Suprapubic skin (tissue), 4 donors: ENCODE results near the gene ZFYVE28. TPM values are rescaled to one million over a fixed set of nuclear protein-coding genes. Genes with fewer than 3 reads are reported as not detected.

Experiments used
- DNase-seq, 2 donors: peaks; one replicate each; pipeline ENCODE4 v3.0.0-alpha.2; 2019; ENCODE audit warnings: low spot score in 2 of 2
- H3K27ac ChIP-seq: fragments of 200-600 bp; sonication (generic); one replicate; pipeline ENCODE4 v1.5.1; 2019
- H3K27me3 ChIP-seq: fragments of 200-600 bp; sonication (generic); one replicate; pipeline ENCODE4 v1.5.1; 2019
- H3K36me3 ChIP-seq: fragments of 200-600 bp; sonication (generic); one replicate; pipeline ENCODE4 v1.5.1; 2019
- H3K4me1 ChIP-seq: fragments of 200-600 bp; sonication (generic); one replicate; pipeline ENCODE4 v1.5.1; 2019
- H3K4me3 ChIP-seq: fragments of 200-600 bp; sonication (generic); one replicate; pipeline ENCODE4 v1.5.1; 2019; ENCODE audit warnings: mild to moderate bottlenecking
- H3K9me3 ChIP-seq: fragments of 200-600 bp; sonication (generic); one replicate; pipeline ENCODE4 v1.5.1; 2019
- EP300 ChIP-seq: sonication (generic); formaldehyde crosslinking; IDR thresholded peaks from one replicate; pipeline ENCODE4 v1.6.1; 2017; ENCODE audit warnings: antibody characterized with exemption
- POLR2A ChIP-seq, 2 donors: fragments of 450-650 bp; IDR thresholded peaks; one replicate each; pipeline ENCODE4 v1.6.1; 2017; ENCODE audit warnings: antibody characterized with exemption in 2 of 2, mild to moderate bottlenecking in 2 of 2, moderate library complexity in 2 of 2
- POLR2AphosphoS5 ChIP-seq, 3 donors: sonication (generic); formaldehyde crosslinking; IDR thresholded peaks; one replicate each; pipeline ENCODE4 v1.6.1; 2017; ENCODE audit warnings: antibody characterized with exemption in 3 of 3
- WGBS: methylation state at CpG from one replicate; pipeline ENCODE4 v1.1.5; 2018; 5-methylcytosine and 5-hydroxymethylcytosine counted together
- total RNA-seq, 4 donors: library from RNA; depleted of rRNA; stranded (reverse); fragments of >200 nt; gene quantifications; one replicate each; pipeline ENCODE4 v1.1.0, GENCODE V29; 2016
- TF ChIP-seq, protein P1 (sequence below), 2 donors: fragments of 200-600 bp in 1 of 2; fragments of 450-650 bp in 1 of 2; sonication (generic) in 1 of 2; IDR thresholded peaks; one replicate each; pipeline ENCODE4 v1.5.1; 2016 to 2019; ENCODE audit warnings: antibody characterized with exemption in 2 of 2, mild to moderate bottlenecking in 1 of 2, moderate library complexity in 1 of 2

The ZFYVE28 gene
- total RNA-seq, 4 donors from 2014 or later = 7.6 to 21.3 (median 9.9) TPM

DNA sequence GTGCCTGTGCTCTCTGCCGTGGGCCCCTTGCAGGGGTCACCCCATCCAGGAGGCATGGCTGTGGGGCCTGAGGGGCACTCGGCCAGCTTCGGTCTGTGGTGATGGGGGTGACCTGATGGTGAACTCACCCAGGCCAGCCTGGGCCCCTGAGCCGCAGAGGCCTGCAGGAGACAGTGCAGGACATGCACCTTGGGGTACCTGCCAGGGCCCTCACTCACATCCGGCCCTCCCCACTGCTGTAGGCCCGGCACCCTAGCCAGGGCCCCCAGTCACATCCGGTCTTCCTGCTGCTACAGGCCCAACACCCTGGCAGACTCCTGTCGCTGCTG, 7.6 kb upstream of the ZFYVE28 start:
- DNase-seq = no peak
- H3K4me3 ChIP-seq = no peak overlapping the region
- no peak for TF ChIP-seq POLR2AphosphoS5 (IDR thresholded peaks at IDR 0.05)
- no peaks in the 10 kb centered on the region for H3K9me3 ChIP-seq
- H3K36me3 ChIP-seq = no peaks in the 10 kb centered on the region
- peaks cover 7% of the 10 kb centered on the region for H3K27me3 ChIP-seq
- H3K27ac ChIP-seq = no peak overlapping the region
- H3K4me1 ChIP-seq = no peaks in the 10 kb centered on the region
- 100% methylated on average over 3 of the region's 8 CpGs for WGBS

DNA sequence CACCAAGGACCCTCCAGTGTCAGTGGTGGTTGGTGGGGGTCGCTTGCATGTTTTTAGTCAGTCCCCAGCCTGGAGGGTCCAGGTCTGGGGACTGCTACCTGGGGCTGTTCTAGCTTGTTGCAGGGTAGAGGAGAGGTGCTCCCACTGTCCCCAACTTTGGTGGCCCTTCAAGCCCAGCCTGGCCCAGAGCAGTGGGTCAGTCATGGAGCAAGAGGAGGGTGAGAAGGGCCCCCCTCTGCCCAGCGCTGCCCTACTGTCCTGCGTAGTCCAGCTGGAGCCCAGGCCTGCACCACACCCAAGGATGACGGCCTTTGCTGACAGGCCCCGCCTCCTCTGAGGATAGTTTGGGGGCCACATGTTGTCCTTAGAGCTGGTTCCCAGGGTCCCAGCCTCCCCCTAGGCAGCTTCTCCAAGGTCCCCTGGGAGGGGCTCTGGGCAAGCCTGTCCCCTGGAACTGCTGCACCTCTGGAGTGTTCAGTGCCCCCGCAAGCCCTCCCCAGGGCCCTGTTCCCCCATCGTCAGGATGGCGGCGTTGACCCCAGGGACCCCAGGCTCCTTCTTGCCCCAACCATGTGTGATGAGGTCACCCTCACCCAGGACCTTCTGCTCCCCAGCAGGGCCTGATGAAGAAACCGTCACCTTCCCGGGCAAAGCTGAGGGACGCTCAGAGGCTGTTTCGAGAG, 7.1 kb upstream of the ZFYVE28 start:
- Histone ChIP-seq H3K36me3 (no peaks in the 10 kb centered on the region), H3K27ac (no peak overlapping the region), H3K4me1 (no peaks in the 10 kb centered on the region), H3K27me3 (peaks cover 7% of the 10 kb centered on the region), H3K4me3 (no peak overlapping the region), H3K9me3 (no peaks in the 10 kb centered on the region)
- TF ChIP-seq POLR2A (IDR thresholded peaks at IDR 0.05) = no peak
- TF ChIP-seq, protein P1, sequence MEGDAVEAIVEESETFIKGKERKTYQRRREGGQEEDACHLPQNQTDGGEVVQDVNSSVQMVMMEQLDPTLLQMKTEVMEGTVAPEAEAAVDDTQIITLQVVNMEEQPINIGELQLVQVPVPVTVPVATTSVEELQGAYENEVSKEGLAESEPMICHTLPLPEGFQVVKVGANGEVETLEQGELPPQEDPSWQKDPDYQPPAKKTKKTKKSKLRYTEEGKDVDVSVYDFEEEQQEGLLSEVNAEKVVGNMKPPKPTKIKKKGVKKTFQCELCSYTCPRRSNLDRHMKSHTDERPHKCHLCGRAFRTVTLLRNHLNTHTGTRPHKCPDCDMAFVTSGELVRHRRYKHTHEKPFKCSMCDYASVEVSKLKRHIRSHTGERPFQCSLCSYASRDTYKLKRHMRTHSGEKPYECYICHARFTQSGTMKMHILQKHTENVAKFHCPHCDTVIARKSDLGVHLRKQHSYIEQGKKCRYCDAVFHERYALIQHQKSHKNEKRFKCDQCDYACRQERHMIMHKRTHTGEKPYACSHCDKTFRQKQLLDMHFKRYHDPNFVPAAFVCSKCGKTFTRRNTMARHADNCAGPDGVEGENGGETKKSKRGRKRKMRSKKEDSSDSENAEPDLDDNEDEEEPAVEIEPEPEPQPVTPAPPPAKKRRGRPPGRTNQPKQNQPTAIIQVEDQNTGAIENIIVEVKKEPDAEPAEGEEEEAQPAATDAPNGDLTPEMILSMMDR (IDR thresholded peaks at IDR 0.05) = no peak
- no peak for TF ChIP-seq POLR2AphosphoS5 (IDR thresholded peaks at IDR 0.05)
- no peak for TF ChIP-seq EP300
- DNase-seq = no peak
- WGBS = 89% methylated on average over 3 of the region's 13 CpGs

DNA sequence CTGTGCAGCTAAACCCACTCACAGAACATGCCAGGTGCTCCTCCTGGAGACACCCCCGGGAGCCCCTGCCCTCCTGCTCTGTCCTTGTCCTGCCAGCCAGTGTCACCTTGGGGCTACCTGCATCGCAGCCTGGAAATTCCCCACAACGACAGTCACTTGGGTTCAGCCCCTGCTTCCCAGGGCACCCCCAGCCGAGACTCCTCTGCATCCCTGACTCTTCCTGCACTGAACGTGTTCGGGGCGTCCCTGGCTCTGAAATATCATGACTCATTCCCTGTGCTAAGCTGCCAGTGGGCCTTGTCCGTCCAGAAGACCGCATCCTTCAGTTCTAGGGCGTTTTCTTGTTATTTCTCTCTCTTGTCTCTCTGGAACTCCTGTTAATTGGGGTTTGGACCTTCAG, 6.1 kb upstream of the ZFYVE28 start:
- Histone ChIP-seq H3K36me3 (no peaks in the 10 kb centered on the region), H3K9me3 (no peaks in the 10 kb centered on the region), H3K4me3 (no peak overlapping the region), H3K27me3 (peaks cover 7% of the 10 kb centered on the region), H3K4me1 (peaks cover 2% of the 10 kb centered on the region), H3K27ac (no peak overlapping the region)
- no peak for DNase-seq
- WGBS = 58% methylated on average over 7 of the region's 10 CpGs
- no peak for TF ChIP-seq POLR2A (IDR thresholded peaks at IDR 0.05)

DNA sequence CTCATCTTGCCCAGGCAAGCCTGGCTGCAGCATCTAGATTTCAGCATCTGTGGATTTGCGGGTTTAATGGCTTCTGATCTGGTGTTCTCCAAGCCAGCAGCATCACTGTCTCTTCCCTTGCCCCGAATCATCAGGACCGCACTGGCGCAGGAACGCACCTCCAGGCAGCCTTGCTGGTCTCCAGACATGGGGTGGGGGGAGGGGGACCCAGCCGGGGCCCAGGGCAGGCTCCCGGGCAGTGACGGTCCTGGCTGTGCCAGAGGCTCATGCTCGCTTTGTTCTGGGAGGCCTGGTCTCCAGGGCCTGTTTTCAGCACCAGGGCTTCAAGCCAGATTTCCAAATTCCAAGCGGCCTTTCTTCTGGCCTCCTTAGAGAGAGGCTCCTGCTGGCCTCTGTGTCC, 5.2 kb upstream of the ZFYVE28 start:
- Histone ChIP-seq H3K27me3 (peaks cover 7% of the 10 kb centered on the region), H3K9me3 (no peaks in the 10 kb centered on the region), H3K27ac (no peak overlapping the region), H3K4me3 (no peak overlapping the region), H3K4me1 (peaks cover 10% of the 10 kb centered on the region), H3K36me3 (no peaks in the 10 kb centered on the region)
- DNase-seq = no peak
- no peak for TF ChIP-seq POLR2A (IDR thresholded peaks at IDR 0.05)
- TF ChIP-seq POLR2AphosphoS5 (IDR thresholded peaks at IDR 0.05) = no peak
- TF ChIP-seq, protein P1 (IDR thresholded peaks at IDR 0.05) = no peak
- no peak for TF ChIP-seq EP300
- WGBS = 70% methylated on average over 2 of the region's 10 CpGs

DNA sequence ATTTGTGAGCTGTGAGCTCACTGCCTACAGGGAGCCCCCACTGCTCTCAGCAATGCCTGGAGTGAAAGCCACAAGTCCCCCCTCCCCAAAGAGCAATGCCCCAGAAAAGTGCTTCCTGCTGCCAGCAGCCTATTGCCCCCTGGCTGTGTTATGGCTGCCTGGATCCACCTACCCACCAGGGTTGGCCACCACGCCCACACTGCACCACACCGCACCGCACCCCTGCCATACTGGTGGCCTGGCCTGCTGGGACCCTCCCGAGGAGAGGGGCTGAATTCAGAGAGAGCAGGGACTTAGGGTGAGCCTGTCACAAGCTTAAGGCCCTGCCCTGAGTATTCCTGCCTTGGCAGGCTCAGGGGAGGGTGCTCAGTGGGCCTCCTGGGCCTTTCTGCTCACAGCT, 4.6 kb upstream of the ZFYVE28 start:
- H3K4me1 ChIP-seq = peaks cover 10% of the 10 kb centered on the region
- no peak for TF ChIP-seq POLR2AphosphoS5 (IDR thresholded peaks at IDR 0.05)
- TF ChIP-seq, protein P1 (IDR thresholded peaks at IDR 0.05) = no peak
- TF ChIP-seq POLR2A (IDR thresholded peaks at IDR 0.05) = no peak
- no peak for TF ChIP-seq EP300
- DNase-seq = no peak
- H3K27me3 ChIP-seq = peaks cover 8% of the 10 kb centered on the region
- no peaks in the 10 kb centered on the region for H3K9me3 ChIP-seq
- no peaks in the 10 kb centered on the region for H3K36me3 ChIP-seq
- no peak overlapping the region for H3K4me3 ChIP-seq
- 48% methylated on average over 2 of the region's 4 CpGs for WGBS
- H3K27ac ChIP-seq = no peak overlapping the region

DNA sequence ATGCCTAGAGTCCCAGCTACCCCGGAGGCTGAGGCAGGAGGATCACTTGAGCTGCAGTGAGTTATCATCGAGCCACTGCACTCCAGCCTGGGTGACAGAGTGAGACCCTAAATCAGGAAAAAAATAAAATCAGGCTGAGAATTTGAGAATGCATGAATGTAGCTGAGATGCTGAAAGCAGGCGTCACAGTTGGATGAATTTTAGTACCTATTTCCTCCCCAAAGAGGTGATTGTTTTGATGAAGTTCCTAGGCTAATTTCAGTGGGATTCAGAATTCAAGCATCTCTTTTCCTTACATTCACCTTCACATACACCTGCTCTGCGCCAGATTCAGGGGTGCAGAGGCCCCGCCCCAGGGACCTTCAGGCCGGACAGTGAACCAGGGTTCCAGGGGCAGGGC, 3.5 kb upstream of the ZFYVE28 start:
- WGBS = 85% methylated on average over 6 of the region's 6 CpGs
- H3K27me3 ChIP-seq = peaks cover 20% of the 10 kb centered on the region

More for the DNA sequence above, 3.5 kb upstream of the ZFYVE28 start:
- DNase-seq = no peak
- H3K4me1 ChIP-seq = peaks cover 20% of the 10 kb centered on the region
- no peak overlapping the region for H3K27ac ChIP-seq
- no peaks in the 10 kb centered on the region for H3K9me3 ChIP-seq
- no peak overlapping the region for H3K4me3 ChIP-seq
- H3K36me3 ChIP-seq = no peaks in the 10 kb centered on the region
- TF ChIP-seq POLR2AphosphoS5 (IDR thresholded peaks at IDR 0.05) (no peak), EP300 (no peak), POLR2A (IDR thresholded peaks at IDR 0.05) (no peak)
- TF ChIP-seq, protein P1 (IDR thresholded peaks at IDR 0.05) = no peak
